ENCODE measurements around the gene RABAC1.

- TF ChIP-seq POLR2A (IDR thresholded peaks at IDR 0.05) = no peak
- TF ChIP-seq, protein P1, sequence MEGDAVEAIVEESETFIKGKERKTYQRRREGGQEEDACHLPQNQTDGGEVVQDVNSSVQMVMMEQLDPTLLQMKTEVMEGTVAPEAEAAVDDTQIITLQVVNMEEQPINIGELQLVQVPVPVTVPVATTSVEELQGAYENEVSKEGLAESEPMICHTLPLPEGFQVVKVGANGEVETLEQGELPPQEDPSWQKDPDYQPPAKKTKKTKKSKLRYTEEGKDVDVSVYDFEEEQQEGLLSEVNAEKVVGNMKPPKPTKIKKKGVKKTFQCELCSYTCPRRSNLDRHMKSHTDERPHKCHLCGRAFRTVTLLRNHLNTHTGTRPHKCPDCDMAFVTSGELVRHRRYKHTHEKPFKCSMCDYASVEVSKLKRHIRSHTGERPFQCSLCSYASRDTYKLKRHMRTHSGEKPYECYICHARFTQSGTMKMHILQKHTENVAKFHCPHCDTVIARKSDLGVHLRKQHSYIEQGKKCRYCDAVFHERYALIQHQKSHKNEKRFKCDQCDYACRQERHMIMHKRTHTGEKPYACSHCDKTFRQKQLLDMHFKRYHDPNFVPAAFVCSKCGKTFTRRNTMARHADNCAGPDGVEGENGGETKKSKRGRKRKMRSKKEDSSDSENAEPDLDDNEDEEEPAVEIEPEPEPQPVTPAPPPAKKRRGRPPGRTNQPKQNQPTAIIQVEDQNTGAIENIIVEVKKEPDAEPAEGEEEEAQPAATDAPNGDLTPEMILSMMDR (IDR thresholded peaks at IDR 0.05) = no peak
These were observed 48.7 kb downstream of the RABAC1 start for GRCh38 chr19:41910240-41910991.

Measured in lower leg skin (tissue), 3 donors.